Endometrial microvascular endothelial cells (primary cell): Measurements from ENCODE around the gene HOXB4. TPM values are rescaled to one million over a fixed set of nuclear protein-coding genes. Genes with fewer than 3 reads are reported as not detected.

Experiments used
- in situ Hi-C: cut with HindIII; loops from 2 replicates; pipeline ENCODE4 v1.10.0; 2017; ENCODE audit warnings: low sequenced_read_pairs, low pct_unique_long_range_greater_than_20kb; ENCODE audit errors: inconsistent ontology term
- total RNA-seq: library from RNA; depleted of rRNA; stranded (reverse); fragments of >200 nt; gene quantifications from one replicate; pipeline ENCODE4 v1.2.3, GENCODE V29; 2015; ENCODE audit errors: inconsistent ontology term

The HOXB4 gene
- total RNA-seq, 1 donor from 2014 or later = 1.9 TPM

- in situ Hi-C loops = no loop called here
Measured at GRCh38 chr17:48577330-48577945, 712 bp downstream of the HOXB4 start.

DNA sequence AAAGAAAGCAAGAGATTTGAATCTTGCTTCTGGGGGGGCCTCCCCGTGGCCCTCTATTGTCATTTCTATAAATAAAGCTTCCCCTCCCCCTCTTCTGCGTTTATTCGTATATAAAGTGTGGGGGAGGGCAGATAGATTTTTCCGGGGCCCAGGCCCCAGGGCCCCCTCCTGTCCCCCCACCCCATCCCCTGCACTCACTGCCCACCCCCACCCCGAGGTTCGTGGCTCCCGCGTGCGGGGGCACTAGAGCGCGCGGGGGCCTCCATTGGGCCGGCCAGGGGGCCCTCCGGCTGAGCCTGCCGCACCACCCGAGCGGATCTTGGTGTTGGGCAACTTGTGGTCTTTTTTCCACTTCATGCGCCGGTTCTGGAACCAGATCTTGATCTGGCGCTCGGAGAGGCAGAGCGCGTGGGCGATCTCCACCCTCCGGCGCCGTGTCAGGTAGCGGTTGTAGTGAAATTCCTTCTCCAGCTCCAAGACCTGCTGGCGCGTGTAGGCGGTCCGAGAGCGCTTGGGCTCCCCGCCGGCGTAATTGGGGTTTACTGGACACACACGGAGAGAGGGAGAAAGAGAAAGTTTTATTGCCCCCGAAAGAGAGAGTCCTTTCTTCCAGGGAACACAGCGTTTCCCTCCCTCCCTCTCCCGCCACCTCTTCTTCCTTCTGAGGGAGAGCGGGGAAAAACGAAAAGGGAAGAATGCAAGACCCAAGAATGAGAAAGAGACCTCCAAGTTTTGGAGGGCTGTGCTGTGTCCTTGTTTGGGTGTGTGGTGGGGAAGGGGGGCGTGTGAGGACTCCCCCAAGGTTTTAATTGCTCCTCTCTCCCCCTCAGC, 1.5 kb downstream of the HOXB4 start:
- in situ Hi-C loops = no loop called here

DNA sequence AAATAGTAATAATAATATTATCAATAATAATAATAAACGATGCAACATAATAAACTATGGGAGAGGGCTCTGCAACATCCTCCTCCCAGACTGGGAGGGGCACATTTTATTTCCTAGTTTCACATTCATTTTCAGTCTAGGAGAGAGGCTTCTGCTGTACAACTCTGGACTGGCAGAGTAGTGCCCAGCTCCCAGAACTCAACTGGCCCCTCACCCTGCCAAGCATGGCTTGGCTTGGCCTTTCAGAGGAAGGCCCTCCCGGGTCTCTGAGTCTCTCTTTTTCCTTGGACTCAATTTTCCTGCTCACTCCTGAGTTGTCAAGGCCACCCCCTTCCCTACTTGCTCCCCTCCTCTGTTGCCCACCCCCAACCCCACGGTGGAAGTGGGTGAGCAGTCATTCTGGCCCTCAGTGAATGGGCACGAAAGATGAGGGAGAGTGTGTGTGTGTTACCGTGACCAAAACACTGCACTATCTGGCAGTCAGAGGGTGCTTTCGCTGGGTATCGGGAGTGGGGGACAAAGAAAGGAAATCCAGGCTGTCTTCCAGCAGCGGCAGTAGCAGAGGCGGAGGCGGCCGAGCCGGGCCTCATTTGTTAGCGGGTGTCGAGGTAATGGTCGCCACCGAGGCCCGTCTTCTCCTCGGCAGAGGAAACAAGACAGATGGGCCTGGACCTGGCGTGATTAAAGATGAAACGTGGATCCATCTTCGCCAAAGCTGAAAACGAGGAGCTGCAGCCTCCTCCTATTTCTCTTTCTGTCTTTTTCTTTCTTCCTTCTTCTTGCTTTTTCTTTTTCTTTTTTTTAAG, 2.3 kb downstream of the HOXB4 start:
- in situ Hi-C loops = no loop called here

- in situ Hi-C loops = no loop called here
Measured at GRCh38 chr17:48575066-48575582, 3.0 kb downstream of the HOXB4 start.

GRCh38 chr17:48574505-48575065, 3.6 kb downstream of the HOXB4 start:
- in situ Hi-C loops = no loop called here

- in situ Hi-C loops = no loop called here
Measured at GRCh38 chr17:48571826-48572417, 6.2 kb downstream of the HOXB4 start.

DNA sequence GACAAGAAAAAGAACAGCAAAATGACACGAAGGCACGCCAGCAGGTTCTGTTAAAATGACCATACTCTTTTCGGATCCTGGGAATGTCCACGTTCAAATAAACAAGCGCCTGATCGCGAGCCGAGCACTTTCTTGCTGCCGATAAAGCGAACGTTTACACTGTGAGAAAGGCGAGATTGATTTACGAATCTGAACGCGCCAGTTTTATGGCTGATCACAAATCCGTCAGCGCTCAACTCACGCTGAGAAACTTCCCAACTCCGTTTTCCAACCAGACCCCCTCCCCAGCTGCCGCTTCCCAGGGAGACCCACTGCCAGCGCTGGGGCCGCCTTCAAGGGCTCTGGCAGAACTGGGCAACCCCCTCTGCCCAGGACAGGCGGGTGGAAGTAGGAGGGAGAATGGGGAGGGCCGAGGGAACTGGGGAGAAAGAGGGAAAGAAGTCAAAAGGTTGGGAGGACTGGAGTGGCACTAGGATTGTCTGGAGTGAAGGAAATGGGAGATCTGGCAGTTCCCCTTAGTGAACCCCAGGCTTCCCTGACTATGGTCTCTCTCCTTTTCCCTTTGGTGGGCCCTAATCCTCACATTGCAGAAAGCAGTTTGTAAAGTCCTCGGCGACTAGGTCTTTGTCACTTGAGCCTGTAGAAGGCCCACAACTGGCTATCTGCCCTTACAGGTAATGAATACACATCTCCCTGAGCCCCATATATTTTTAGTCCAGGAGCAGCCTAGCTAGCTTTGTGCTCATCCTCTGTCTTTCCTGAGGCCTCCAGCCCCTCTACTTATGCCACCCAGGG, 6.9 kb downstream of the HOXB4 start:
- in situ Hi-C loops = no loop called here

GRCh38 chr17:48570325-48571023, 7.7 kb downstream of the HOXB4 start:
- in situ Hi-C loops = no loop called here

DNA sequence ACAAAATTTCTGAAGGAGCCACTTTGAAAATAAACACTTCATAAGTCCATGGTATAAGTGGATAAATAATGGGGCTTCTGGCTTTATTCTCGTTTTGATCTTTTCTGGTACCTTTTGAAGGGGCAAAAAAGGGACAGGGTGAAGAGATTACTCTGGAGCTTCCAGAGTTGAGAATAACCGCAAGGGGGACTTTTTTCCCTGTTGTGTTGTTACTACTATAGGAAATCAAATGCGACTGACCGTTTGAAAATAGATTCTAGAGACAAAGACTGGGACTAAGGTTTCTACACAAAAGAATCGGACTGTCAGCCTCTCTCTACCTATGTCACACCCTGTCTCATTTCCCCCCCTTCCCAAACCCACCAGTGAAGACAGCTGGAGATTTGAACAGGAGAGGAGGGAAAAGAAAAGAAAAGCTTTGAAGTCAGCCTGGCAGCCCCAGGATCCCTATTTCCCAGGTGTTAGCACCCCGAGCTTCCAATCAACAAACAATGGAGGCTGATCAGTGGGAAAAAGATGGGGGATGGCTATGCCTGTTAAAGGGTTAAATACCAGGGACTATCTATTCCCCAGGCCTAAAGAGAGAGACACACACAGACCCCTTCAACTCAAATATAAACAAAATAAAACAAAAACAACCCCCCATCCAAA, 8.4 kb downstream of the HOXB4 start:
- in situ Hi-C loops = no loop called here

- in situ Hi-C loops = no loop called here
Measured at GRCh38 chr17:48569240-48569582, 8.9 kb downstream of the HOXB4 start.

DNA sequence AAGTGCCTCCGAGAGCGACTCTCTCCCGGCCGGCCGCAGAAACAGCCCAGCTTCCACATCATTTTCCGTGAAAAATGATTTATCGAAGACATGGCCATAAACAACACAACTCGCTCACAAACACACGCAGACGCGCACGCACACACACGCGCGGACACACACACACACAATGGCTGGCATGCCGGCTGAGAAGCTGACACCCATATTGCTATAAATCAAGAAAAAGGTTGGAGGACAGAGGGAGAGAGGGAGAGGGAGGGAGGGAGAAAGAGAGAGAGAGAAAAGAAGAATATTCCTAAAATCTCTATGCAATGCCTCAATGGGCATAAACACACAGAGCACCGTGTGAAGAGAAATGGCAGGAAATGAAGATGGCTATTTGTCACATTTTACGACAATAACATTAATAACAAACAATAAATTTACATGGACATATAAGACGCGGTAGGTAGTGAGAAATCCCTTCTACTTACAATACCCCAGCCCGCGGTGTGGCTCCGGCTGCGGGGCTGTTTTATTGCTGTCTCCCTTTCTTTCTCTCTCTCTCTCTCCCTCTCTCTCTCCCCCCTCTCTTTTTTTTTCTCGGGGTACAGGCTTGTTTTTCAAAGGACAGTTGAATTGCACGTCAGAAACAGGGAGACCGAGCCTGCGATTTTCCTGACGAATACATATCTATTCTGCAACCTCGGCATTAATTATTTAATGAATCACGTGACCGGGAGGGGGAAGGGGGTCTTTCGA, 9.5 kb downstream of the HOXB4 start:
- in situ Hi-C loops = no loop called here

DNA sequence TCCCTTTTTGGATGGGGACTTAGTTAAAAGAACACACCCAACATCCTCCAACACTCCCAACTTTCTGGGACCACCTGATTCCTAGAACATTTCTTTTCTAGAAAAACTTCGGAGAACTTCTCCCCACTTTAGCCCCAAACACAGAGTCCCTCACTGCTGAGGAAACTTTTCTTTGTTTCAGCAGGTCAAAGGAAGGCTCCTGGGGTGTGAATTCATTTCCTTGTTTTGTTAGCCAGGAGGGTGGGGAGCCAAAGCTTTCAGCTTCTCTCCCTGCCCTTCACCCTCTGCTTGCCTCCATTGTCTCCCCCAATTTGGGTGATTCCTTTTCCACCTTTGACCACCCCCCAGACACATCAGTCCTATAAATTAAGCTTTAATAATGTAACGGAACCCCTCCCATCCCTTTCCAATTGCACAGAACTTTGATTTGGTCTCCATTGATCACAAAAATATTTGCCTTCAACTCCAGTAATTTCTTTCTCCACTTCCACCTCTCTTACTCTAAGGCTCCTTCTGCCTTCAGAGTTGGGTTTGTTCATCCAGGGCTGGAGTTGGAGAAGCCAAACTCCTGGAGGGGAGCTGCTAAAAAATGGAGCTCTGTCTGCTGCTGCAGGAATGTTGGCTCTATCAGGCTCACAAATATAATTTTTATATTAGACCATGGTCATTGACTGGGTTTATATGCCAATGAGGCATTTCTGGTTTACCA, 10.3 kb downstream of the HOXB4 start:
- in situ Hi-C loops = no loop called here

DNA sequence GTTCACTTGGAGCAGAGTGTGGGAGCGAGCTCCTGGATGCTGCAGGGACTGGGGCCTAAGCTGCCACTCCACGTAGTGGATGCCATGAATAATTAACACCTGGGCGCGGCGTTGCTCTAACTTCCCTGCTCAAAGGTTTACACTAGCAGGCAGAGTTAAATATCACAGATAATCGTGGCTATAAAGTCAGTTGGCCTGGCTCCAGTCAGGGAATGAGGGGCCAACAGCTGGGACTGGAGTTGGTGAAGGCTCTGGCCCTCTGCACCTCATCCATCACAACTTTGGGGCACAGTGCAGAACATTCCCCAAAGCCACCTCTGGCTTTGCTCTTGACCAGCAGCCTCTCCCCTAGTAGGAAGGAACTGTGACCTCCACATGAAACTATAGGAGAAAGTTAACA, 10.9 kb downstream of the HOXB4 start:
- in situ Hi-C loops = no loop called here

GRCh38 chr17:48566717-48567116, 11.4 kb downstream of the HOXB4 start:
- in situ Hi-C loops = no loop called here

GRCh38 chr17:48565925-48566710, 12.0 kb downstream of the HOXB4 start:
- in situ Hi-C loops = no loop called here
